ENCODE results near the gene NARF. TPM values are rescaled to one million over a fixed set of nuclear protein-coding genes. Genes with fewer than 3 reads are reported as not detected.
A peak's percentile ranks its signal among the peaks of the same experiment; 100 is the strongest.

The NARF gene
- polyA plus RNA-seq, 1 experiment: 76.1 TPM

GRCh38 chr17:82491533-82491932 lies 33.0 kb downstream of the NARF start:
- ChIA-PET POLR2A (no interaction called here), CTCF (interaction anchor here (1.1 kb wide), 1 partner anchor 63 kb away, joined by 3 read pairs; no protein-coding TSS in a partner anchor)
- TF ChIP-seq CTCF (IDR thresholded peaks at IDR 0.05; ENCODE audit: low read depth, low read length): no peak
- Histone ChIP-seq H3K27ac (ENCODE audit: low read depth, low read length) (no peak overlapping the region), H3K27me3 (ENCODE audit: control insufficient read depth, insufficient read depth, low read length) (no peaks in the 10 kb centered on the region), H3K9me3 (ENCODE audit: control insufficient read depth, insufficient read depth, low read length) (no peaks in the 10 kb centered on the region; the same call in 1 of the 2 replicates), H3K4me3 (ENCODE audit: low read depth, low read length) (no peak overlapping the region)
- no peak for DNase-seq (ENCODE audit: low read depth, low spot score)

- Histone ChIP-seq H3K27ac (ENCODE audit: low read depth, low read length) (peak overlapping the region; percentile 31), H3K4me3 (ENCODE audit: low read depth, low read length) (no peak overlapping the region), H3K27me3 (ENCODE audit: control insufficient read depth, insufficient read depth, low read length) (no peaks in the 10 kb centered on the region), H3K9me3 (ENCODE audit: control insufficient read depth, insufficient read depth, low read length) (no peaks in the 10 kb centered on the region; the same call in 1 of the 2 replicates)
- TF ChIP-seq CTCF (IDR thresholded peaks at IDR 0.05; ENCODE audit: low read depth, low read length): no peak
- peak; percentile 13 for DNase-seq (ENCODE audit: low read depth, low spot score)
- CTCF ChIA-PET: interaction anchor here (0.6 to 1.1 kb wide), 2 partner anchors 62 to 123 kb away, joined by 3 read pairs; no protein-coding TSS in a partner anchor
- POLR2A ChIA-PET: interaction anchor here (0.6 kb wide), 1 partner anchor 41 kb away, joined by 7 read pairs; no protein-coding TSS in a partner anchor
Measured at GRCh38 chr17:82492643-82493225, 34.2 kb downstream of the NARF start.

- Histone ChIP-seq H3K27ac (ENCODE audit: low read depth, low read length) (peak overlapping the region; percentile 31), H3K9me3 (ENCODE audit: control insufficient read depth, insufficient read depth, low read length) (no peaks in the 10 kb centered on the region; the same call in 1 of the 2 replicates), H3K4me3 (ENCODE audit: low read depth, low read length) (no peak overlapping the region), H3K27me3 (ENCODE audit: control insufficient read depth, insufficient read depth, low read length) (no peaks in the 10 kb centered on the region)
- CTCF ChIA-PET: interaction anchor here (0.6 kb wide), 1 partner anchor 123 kb away, joined by 3 read pairs; no protein-coding TSS in a partner anchor
- DNase-seq (ENCODE audit: low read depth, low spot score): no peak
- no peak for TF ChIP-seq CTCF (IDR thresholded peaks at IDR 0.05; ENCODE audit: low read depth, low read length)
- POLR2A ChIA-PET: interaction anchor here (0.6 kb wide), 1 partner anchor 40 kb away, joined by 7 read pairs; no protein-coding TSS in a partner anchor
Measured at GRCh38 chr17:82493226-82493781, 34.8 kb downstream of the NARF start.

- DNase-seq (ENCODE audit: low read depth, low spot score): peak; percentile 91
- Histone ChIP-seq H3K4me3 (ENCODE audit: low read depth, low read length) (no peak overlapping the region), H3K27ac (ENCODE audit: low read depth, low read length) (peak overlapping the region; percentile 57), H3K9me3 (ENCODE audit: control insufficient read depth, insufficient read depth, low read length) (no peaks in the 10 kb centered on the region; the same call in 1 of the 2 replicates), H3K27me3 (ENCODE audit: control insufficient read depth, insufficient read depth, low read length) (no peaks in the 10 kb centered on the region)
- CTCF ChIA-PET: interaction anchor here (0.7 kb wide), 2 partner anchors 75 to 95 kb away, joined by 3 to 4 read pairs; no protein-coding TSS in a partner anchor
- peak; percentile 95 for TF ChIP-seq CTCF (IDR thresholded peaks at IDR 0.05; ENCODE audit: low read depth, low read length)
- POLR2A ChIA-PET: interaction anchor here (0.5 to 1.0 kb wide), 3 partner anchors 25 to 47 kb away, joined by 3 to 7 read pairs (median 7); partner anchors contain the start of gene FOXK2
Measured at GRCh38 chr17:82494236-82495055, 35.9 kb downstream of the NARF start.
